Activated CD4-positive, alpha-beta T cell treated with anti-CD3 and anti-CD28 coated beads for 36 hours (primary cell): ENCODE data around the gene ARRDC1. TPM values are rescaled to one million over a fixed set of nuclear protein-coding genes. Genes with fewer than 3 reads are reported as not detected.

Experiments
- ATAC-seq: fragments of 200-7000 bp; cut with Tn5 transposase; one replicate; pipeline ENCODE4 v1.10.0; 2021; ENCODE audit warnings: mild to moderate bottlenecking, moderate library complexity
- CTCF ChIA-PET: fragments of 350-600 bp; sonication (Branson Sonifier 250); formaldehyde crosslinking; loops from one replicate; lab custom pipeline; 2021; ENCODE audit warnings: antibody characterized with exemption; lab: Charles Lee
- POLR2A ChIA-PET: fragments of 350-600 bp; sonication (Branson Sonifier 250); formaldehyde crosslinking; loops from one replicate; lab custom pipeline; 2021; ENCODE audit warnings: antibody characterized with exemption, inconsistent platforms; lab: Charles Lee
- DNase-seq: peaks from one replicate; pipeline ENCODE4 v3.0.0-alpha.2; 2020
- H3K27ac Mint-ChIP-seq: one replicate; pipeline ENCODE4 v1.8.0; 2021; ENCODE audit warnings: mixed read lengths
- H3K27me3 Mint-ChIP-seq: one replicate; pipeline ENCODE4 v1.8.0; 2021; ENCODE audit warnings: mixed read lengths
- H3K36me3 Mint-ChIP-seq: one replicate; pipeline ENCODE4 v1.8.0; 2021; ENCODE audit warnings: low read depth, mixed read lengths
- H3K4me1 Mint-ChIP-seq: one replicate; pipeline ENCODE4 v1.8.0; 2021; ENCODE audit warnings: mixed read lengths
- H3K4me3 Mint-ChIP-seq: one replicate; pipeline ENCODE4 v1.8.0; 2021; ENCODE audit warnings: mild to moderate bottlenecking, moderate library complexity, mixed read lengths
- H3K9me3 Mint-ChIP-seq: one replicate; pipeline ENCODE4 v1.8.0; 2021; ENCODE audit warnings: low read depth, mixed read lengths
- intact Hi-C, 2 experiments: fragments of 100-400 bp; cut with DNase I in 1 of 2; cut with micrococcal nuclease in 1 of 2; formaldehyde crosslinking; loops; one replicate each; pipeline versions ENCODE4 v1.14.2 to v1.15.1; 2022 to 2024; cut with DNase I, micrococcal nuclease
- total RNA-seq, 2 experiments: library from RNA; stranded (reverse); gene quantifications; one replicate each; pipeline ENCODE4 v1.2.3, GENCODE V29; 2021

ARRDC1 gene
- total RNA-seq, 2 experiments from 2014 or later: 32.4 to 41.6 TPM

- ATAC-seq: no peak
- Mint-ChIP-seq H3K27me3 (no peaks in the 10 kb centered on the region), H3K4me1 (peaks cover 54% of the 10 kb centered on the region), H3K4me3 (no peak overlapping the region), H3K9me3 (no peaks in the 10 kb centered on the region), H3K36me3 (peaks cover 33% of the 10 kb centered on the region), H3K27ac (no peak overlapping the region)
- ChIA-PET POLR2A (no interaction called here), CTCF (interaction anchor here (1.3 kb wide), 1 partner anchor 24 kb away, joined by 3 read pairs; the partner anchor contains the start of gene EHMT1)
- no peak for DNase-seq
- intact Hi-C loops: no loop called here
Observed at GRCh38 chr9:137642892-137643291, 37.4 kb downstream of the ARRDC1 start.

DNA sequence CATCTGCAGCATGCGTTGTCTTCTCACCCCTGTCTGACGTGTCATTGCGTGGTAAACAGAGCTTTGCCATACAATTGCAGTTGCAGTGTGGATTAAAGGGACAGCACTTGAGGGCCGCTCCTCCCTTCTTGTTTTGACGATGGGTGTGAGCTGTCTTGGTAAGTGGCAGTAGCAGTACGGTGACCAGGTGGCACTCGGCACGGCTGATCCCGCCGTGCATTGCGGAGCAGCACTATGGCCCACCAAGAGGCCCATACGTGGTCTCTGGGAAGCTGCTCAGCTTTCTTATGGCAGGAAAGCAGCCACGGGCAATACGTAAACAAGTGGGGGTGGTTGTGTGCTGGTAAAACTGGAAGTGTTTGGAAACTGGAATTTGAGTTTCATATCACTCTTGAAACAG lies 38.4 kb downstream of the ARRDC1 start:
- ATAC-seq: no peak
- POLR2A ChIA-PET: no interaction called here
- Mint-ChIP-seq H3K4me3 (no peak overlapping the region), H3K4me1 (peaks cover 49% of the 10 kb centered on the region), H3K9me3 (no peaks in the 10 kb centered on the region), H3K27ac (no peak overlapping the region), H3K27me3 (no peaks in the 10 kb centered on the region), H3K36me3 (peaks cover 36% of the 10 kb centered on the region)
- CTCF ChIA-PET: interaction anchor here (0.6 kb wide), 1 partner anchor 66 kb away, joined by 3 read pairs; no protein-coding TSS in a partner anchor
- intact Hi-C loops: no loop called here
- no peak for DNase-seq

DNA sequence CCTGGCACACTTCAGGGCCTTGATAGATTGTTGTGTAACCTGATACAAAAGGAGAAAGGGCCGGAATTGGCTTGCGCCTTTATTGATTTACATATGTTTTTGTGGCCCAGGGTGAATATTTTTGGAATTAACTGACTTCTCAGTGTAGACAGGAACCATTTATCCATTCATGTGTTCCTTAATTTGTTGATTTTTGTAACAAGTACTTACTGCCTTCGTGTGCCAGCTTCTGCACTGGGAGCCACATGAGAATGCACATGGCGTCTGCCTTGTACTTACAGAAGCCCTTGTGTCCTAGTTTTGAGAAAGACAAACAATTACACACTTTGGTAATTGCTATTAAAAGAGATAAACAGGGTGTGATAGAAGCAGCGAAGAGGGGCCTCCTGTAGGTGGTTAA lies 39.7 kb downstream of the ARRDC1 start:
- Mint-ChIP-seq H3K36me3 (peaks cover 38% of the 10 kb centered on the region), H3K27me3 (no peaks in the 10 kb centered on the region)
- POLR2A ChIA-PET: no interaction called here

DNA sequence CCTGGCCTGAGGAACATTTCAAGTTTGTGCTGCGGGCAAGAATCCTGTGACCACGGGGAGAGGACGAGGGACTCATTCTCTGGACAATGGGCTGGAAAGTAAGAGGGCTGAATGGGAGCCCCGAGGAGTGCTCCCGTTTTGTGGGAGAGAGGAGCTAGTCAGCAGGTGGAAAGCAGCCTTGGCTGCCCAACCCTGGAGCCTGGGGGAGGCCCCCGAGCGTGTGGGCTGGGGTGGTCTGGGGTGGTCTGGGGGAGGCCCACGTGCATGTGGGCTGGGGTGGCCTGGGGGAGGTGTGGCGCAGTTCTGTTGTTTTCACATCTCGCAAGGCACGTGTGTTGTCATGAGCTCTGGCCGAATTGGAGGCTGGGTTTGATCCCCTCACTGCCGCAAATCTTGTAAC lies 40.9 kb downstream of the ARRDC1 start:
- intact Hi-C loops: no loop called here

More for the DNA sequence above, 39.7 kb downstream of the ARRDC1 start:
- no peak for ATAC-seq
- Mint-ChIP-seq H3K9me3 (no peaks in the 10 kb centered on the region), H3K27ac (no peak overlapping the region), H3K4me1 (peaks cover 49% of the 10 kb centered on the region), H3K4me3 (no peak overlapping the region)
- DNase-seq: no peak
- intact Hi-C loops: no loop called here
- CTCF ChIA-PET: no interaction called here

DNA sequence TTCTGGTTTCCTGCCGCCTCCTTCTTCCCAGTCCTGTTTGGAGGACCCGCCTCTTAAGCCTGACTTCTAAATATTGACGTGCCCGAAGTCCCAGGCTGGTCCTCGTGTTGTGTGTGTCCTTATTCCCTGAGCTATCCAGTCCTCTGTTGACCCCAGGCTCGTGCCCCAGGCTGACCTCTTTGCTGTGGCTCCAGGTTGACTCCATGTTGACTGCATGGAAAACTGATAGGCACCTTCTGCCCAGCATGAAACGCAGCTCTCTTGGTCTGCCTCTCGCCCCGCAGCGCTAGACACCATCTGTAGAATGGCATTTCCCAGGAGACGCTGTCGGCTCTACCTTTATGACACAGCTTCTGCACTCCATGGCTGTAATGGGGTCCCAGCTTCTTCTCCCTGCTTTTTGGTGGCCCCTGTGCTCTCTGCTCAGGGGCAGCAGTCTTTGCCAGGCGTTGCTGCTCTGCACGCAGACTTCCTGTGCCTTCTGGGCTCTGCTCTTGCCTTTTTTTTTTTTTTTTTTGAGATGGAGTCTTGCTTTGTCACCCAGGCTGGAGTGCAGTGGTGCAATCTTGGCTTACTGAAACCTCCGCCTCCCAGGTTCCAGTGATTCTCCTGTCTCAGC lies 41.7 kb downstream of the ARRDC1 start:
- CTCF ChIA-PET: interaction anchor here (0.6 to 1.3 kb wide), 4 partner anchors 11 to 344 kb away, joined by 3 read pairs; no protein-coding TSS in a partner anchor

More for the DNA sequence above, 40.9 kb downstream of the ARRDC1 start:
- CTCF ChIA-PET: interaction anchor here (1.3 kb wide), 1 partner anchor 12 kb away, joined by 3 read pairs; no protein-coding TSS in a partner anchor
- Mint-ChIP-seq H3K9me3 (no peaks in the 10 kb centered on the region), H3K27me3 (no peaks in the 10 kb centered on the region), H3K36me3 (peaks cover 34% of the 10 kb centered on the region), H3K27ac (no peak overlapping the region), H3K4me3 (no peak overlapping the region), H3K4me1 (peaks cover 46% of the 10 kb centered on the region)
- DNase-seq (no peak), ATAC-seq (no peak)
- POLR2A ChIA-PET: no interaction called here

DNA sequence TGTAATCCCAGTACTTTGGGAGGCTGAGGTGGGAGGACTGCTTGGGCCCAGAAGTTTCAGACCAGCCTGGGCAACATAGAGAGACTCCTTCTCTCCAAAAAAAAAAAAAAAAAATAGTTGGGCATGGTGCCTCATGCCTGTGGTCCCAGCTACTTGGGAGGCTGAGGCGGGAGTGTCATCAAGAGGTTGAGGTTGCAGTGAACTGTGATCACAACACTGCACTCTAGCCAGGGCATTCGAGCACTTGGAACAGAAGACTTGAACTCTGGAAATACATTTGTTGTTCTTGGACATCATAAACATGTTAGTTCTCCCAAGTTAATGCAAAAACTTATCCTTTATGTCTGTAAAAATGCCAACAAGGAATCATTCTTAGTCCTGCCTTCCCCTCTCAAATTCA lies 42.9 kb downstream of the ARRDC1 start:
- Mint-ChIP-seq H3K9me3 (no peaks in the 10 kb centered on the region), H3K27me3 (no peaks in the 10 kb centered on the region), H3K4me1 (peaks cover 39% of the 10 kb centered on the region), H3K4me3 (no peak overlapping the region), H3K36me3 (peaks cover 31% of the 10 kb centered on the region), H3K27ac (no peak overlapping the region)
- ATAC-seq (no peak), DNase-seq (no peak)
- CTCF ChIA-PET: interaction anchor here (1.6 kb wide), 1 partner anchor 25 kb away, joined by 5 read pairs; no protein-coding TSS in a partner anchor
- intact Hi-C loops: no loop called here
- POLR2A ChIA-PET: no interaction called here

More for the DNA sequence above, 41.7 kb downstream of the ARRDC1 start:
- intact Hi-C loops: no loop called here
- Mint-ChIP-seq H3K36me3 (peaks cover 31% of the 10 kb centered on the region), H3K27ac (peak overlapping the region; percentile 38), H3K4me1 (peaks cover 41% of the 10 kb centered on the region), H3K27me3 (no peaks in the 10 kb centered on the region), H3K9me3 (no peaks in the 10 kb centered on the region), H3K4me3 (no peak overlapping the region)
- ATAC-seq (peak; percentile 55), DNase-seq (no peak)
- POLR2A ChIA-PET: no interaction called here

- CTCF ChIA-PET: interaction anchor here (0.7 to 1.6 kb wide), 3 partner anchors 10 to 114 kb away, joined by 3 to 5 read pairs (median 3); no protein-coding TSS in a partner anchor
- Mint-ChIP-seq H3K4me3 (no peak overlapping the region), H3K4me1 (peaks cover 33% of the 10 kb centered on the region), H3K27ac (no peak overlapping the region), H3K36me3 (peaks cover 26% of the 10 kb centered on the region), H3K27me3 (no peaks in the 10 kb centered on the region), H3K9me3 (no peaks in the 10 kb centered on the region)
- DNase-seq (no peak), ATAC-seq (no peak)
- POLR2A ChIA-PET: no interaction called here
- intact Hi-C loops: no loop called here
Observed at GRCh38 chr9:137649553-137649952, 44.1 kb downstream of the ARRDC1 start.

- POLR2A ChIA-PET: no interaction called here
- H3K4me3 Mint-ChIP-seq: no peak overlapping the region
- CTCF ChIA-PET: interaction anchor here (0.7 kb wide), 1 partner anchor 115 kb away, joined by 3 read pairs; no protein-coding TSS in a partner anchor
- intact Hi-C loops: no loop called here
- no peak overlapping the region for H3K27ac Mint-ChIP-seq
- ATAC-seq: no peak
- H3K27me3 Mint-ChIP-seq: no peaks in the 10 kb centered on the region
- H3K36me3 Mint-ChIP-seq: peaks cover 28% of the 10 kb centered on the region
- no peaks in the 10 kb centered on the region for H3K9me3 Mint-ChIP-seq
- H3K4me1 Mint-ChIP-seq: peaks cover 33% of the 10 kb centered on the region
- no peak for DNase-seq
Observed at GRCh38 chr9:137650259-137650658, 44.8 kb downstream of the ARRDC1 start.

DNA sequence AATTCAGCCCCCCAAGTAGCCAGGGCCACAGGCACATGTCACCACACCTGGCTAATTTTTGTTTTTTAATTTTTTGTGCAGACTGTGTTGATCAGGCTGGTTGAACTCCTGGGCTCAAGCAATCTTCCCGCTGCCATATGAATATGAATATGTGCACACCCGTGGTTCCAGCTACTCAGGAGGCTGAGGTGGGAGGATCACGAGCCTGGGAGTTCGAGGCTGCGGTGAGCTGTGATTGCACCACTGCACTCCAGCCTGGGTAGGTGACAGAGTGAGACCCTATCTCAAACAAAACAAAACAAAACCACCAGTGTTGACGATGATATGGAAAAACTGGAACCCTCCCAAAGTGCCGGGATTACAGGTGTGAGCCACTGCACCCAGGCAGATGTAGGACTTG lies 45.3 kb downstream of the ARRDC1 start:
- Mint-ChIP-seq H3K27ac (no peak overlapping the region), H3K9me3 (no peaks in the 10 kb centered on the region), H3K36me3 (peaks cover 28% of the 10 kb centered on the region), H3K4me1 (peaks cover 33% of the 10 kb centered on the region), H3K27me3 (no peaks in the 10 kb centered on the region), H3K4me3 (no peak overlapping the region)
- ChIA-PET CTCF (interaction anchor here (1.0 kb wide), 1 partner anchor 9 kb away, joined by 3 read pairs; no protein-coding TSS in a partner anchor), POLR2A (no interaction called here)
- intact Hi-C loops: no loop called here
- DNase-seq (no peak), ATAC-seq (no peak)

DNA sequence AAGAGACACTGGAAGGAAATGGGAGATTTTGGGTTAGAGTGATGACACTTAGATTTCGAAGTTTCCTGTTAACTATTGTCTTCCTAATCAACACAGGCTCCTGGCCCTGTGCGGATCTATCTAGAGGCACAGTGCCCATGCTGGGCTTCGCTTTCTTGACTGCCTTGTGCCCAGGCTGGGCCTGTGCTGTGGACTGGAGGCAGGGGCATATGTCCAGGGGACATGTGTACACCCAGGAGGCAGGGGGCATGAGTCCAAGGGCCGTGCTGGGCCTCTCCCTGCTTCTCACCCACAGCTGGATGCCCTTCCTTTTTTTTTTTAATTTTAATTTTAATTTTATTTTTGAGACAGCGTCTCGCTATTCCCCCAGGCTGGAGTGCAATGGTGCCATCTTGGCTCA lies 50.9 kb downstream of the ARRDC1 start:
- ChIA-PET CTCF (no interaction called here), POLR2A (no interaction called here)
- Mint-ChIP-seq H3K4me1 (peaks cover 24% of the 10 kb centered on the region), H3K27me3 (no peaks in the 10 kb centered on the region), H3K9me3 (no peaks in the 10 kb centered on the region), H3K27ac (no peak overlapping the region), H3K4me3 (no peak overlapping the region), H3K36me3 (peaks cover 8% of the 10 kb centered on the region)
- DNase-seq: no peak
- intact Hi-C loops: no loop called here
- no peak for ATAC-seq

- no peak for ATAC-seq
- intact Hi-C loops: no loop called here
- no peak overlapping the region for H3K27ac Mint-ChIP-seq
- peaks cover 24% of the 10 kb centered on the region for H3K4me1 Mint-ChIP-seq
- peaks cover 4% of the 10 kb centered on the region for H3K36me3 Mint-ChIP-seq
- ChIA-PET CTCF (interaction anchor here (1.3 kb wide), 1 partner anchor 11 kb away, joined by 3 read pairs; no protein-coding TSS in a partner anchor), POLR2A (no interaction called here)
- no peak overlapping the region for H3K4me3 Mint-ChIP-seq
- no peaks in the 10 kb centered on the region for H3K27me3 Mint-ChIP-seq
- H3K9me3 Mint-ChIP-seq: no peaks in the 10 kb centered on the region
- no peak for DNase-seq
Observed at GRCh38 chr9:137657606-137658005, 52.1 kb downstream of the ARRDC1 start.

DNA sequence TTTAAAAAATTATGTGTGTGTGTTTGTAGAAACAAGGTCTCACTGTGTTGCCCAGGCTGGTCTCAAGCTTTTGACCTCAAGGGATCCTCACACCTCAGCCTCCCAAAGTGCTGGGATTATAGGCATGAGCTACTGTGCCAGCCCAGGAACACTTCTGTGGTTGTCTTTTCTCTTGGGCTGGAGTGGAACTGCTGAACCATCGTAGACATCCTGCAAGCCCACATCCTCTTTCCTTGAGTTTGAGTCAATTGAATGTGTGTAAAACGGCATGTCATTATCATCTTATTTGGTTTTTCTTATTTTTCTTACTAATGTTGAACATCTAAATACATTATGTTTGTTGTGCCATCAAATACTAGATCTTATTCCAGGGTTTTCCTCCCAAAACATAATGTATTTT lies 53.3 kb downstream of the ARRDC1 start:
- intact Hi-C loops: no loop called here
- ChIA-PET CTCF (interaction anchor here (0.7 to 0.8 kb wide), 2 partner anchors 11 to 337 kb away, joined by 3 read pairs; no protein-coding TSS in a partner anchor), POLR2A (no interaction called here)
- H3K4me3 Mint-ChIP-seq: no peak overlapping the region
- H3K27ac Mint-ChIP-seq: no peak overlapping the region
- no peaks in the 10 kb centered on the region for H3K27me3 Mint-ChIP-seq
- H3K4me1 Mint-ChIP-seq: peaks cover 24% of the 10 kb centered on the region
- no peaks in the 10 kb centered on the region for H3K9me3 Mint-ChIP-seq
- H3K36me3 Mint-ChIP-seq: peaks cover 4% of the 10 kb centered on the region
- ATAC-seq: no peak
- DNase-seq: no peak
